ENCODE data around the gene S100A14.
A peak's percentile ranks its signal among the peaks of the same experiment; 100 is the strongest.

Gene S100A14

DNA sequence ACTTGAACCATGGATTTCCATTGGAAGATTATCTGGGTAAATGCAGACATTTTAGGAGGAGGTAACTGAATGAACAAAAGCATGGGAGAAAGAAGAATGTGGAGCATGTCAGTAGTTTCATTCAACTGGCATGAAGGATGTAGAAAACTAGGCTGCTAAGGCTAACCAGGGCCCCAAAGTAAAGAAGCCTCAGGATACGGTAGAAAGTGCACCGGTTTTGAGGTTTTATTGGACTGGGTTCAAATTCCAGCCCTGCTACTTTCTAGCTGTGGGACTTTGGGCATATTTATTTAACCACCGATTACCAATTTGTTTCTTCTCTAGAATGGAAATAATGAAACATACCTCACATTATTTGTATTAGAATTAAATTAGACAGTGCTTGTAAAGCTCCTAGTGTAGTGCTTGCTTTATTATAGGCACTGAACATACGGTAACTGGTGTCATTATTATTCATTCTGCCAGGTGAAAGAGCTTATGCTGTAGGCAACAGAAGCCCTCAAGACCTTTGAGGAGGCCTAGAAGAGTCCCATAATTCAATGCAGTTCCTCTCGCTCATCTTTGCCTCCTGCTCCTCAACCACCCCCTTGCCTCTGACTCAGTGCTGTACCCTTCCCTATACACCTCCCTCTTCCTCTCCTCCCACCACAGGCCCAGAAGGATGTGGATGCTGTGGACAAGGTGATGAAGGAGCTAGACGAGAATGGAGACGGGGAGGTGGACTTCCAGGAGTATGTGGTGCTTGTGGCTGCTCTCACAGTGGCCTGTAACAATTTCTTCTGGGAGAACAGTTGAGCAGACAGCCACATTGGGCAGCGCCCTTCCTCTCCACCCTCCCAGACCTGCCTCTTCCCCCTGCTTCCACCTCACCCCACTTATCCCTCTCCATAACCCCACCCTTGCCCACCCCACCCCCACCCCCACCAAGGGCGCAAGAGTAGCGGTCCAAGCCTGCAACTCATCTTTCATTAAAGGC, 15.2 kb upstream of the S100A14 start:
- H3K27ac ChIP-seq, result peak overlapping the region; percentile 79
- peaks cover 34% of the 10 kb centered on the region for H3K36me3 ChIP-seq
- DNase-seq, result no peak
- no peaks in the 10 kb centered on the region for H3K27me3 ChIP-seq (ENCODE audit: insufficient read depth, low read depth, severe bottlenecking)
- H3K4me3 ChIP-seq (ENCODE audit: low read depth, low read length), result no peak overlapping the region
- TF ChIP-seq, protein P1, sequence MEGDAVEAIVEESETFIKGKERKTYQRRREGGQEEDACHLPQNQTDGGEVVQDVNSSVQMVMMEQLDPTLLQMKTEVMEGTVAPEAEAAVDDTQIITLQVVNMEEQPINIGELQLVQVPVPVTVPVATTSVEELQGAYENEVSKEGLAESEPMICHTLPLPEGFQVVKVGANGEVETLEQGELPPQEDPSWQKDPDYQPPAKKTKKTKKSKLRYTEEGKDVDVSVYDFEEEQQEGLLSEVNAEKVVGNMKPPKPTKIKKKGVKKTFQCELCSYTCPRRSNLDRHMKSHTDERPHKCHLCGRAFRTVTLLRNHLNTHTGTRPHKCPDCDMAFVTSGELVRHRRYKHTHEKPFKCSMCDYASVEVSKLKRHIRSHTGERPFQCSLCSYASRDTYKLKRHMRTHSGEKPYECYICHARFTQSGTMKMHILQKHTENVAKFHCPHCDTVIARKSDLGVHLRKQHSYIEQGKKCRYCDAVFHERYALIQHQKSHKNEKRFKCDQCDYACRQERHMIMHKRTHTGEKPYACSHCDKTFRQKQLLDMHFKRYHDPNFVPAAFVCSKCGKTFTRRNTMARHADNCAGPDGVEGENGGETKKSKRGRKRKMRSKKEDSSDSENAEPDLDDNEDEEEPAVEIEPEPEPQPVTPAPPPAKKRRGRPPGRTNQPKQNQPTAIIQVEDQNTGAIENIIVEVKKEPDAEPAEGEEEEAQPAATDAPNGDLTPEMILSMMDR (IDR thresholded peaks at IDR 0.05; ENCODE audit: low read depth, low read length), result no peak
- H3K9me3 ChIP-seq (ENCODE audit: severe bottlenecking), result peaks cover 6% of the 10 kb centered on the region

DNA sequence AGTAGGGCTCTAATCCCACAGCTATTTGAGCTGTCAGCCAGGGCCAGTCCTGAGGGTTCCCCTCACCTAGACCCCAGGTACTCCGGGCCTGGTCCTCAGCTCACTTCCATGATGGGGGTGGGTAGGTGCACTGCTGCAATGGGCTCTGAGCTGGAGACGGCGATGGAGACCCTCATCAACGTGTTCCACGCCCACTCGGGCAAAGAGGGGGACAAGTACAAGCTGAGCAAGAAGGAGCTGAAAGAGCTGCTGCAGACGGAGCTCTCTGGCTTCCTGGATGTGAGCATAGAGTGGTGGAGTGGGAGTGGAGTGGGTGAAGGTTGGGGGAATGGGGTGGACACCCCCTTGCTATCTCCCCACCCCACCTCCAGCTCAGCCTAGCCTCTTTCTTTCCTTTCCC, 14.3 kb upstream of the S100A14 start:
- Histone ChIP-seq H3K27ac (peak overlapping the region; percentile 79), H3K4me3 (ENCODE audit: low read depth, low read length) (no peak overlapping the region), H3K36me3 (peaks cover 34% of the 10 kb centered on the region), H3K27me3 (ENCODE audit: insufficient read depth, low read depth, severe bottlenecking) (no peaks in the 10 kb centered on the region), H3K9me3 (ENCODE audit: severe bottlenecking) (peaks cover 6% of the 10 kb centered on the region)
- TF ChIP-seq, protein P1 (IDR thresholded peaks at IDR 0.05; ENCODE audit: low read depth, low read length), result no peak
- no peak for DNase-seq

DNA sequence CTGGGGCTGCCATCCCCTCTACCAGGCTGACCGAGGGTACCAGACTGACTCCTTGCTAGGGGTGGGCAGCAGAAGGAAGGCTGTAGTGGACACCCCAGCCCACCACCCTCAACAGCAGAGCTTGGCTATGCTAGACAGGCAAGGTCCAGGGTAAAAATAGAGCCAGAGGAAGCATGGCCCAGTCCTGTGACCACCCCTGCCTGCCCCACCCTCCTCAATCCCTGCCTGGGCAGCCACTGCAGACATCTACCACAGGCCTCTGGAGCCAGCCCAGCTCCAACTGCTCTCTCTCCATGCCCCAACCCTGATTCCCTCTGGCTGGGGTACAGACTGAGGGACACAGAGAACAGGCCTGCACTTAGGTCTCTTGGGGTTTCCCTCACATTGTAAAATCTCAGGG, 13.8 kb upstream of the S100A14 start:
- DNase-seq, result no peak
- Histone ChIP-seq H3K9me3 (ENCODE audit: severe bottlenecking) (peaks cover 6% of the 10 kb centered on the region), H3K36me3 (peaks cover 34% of the 10 kb centered on the region), H3K27me3 (ENCODE audit: insufficient read depth, low read depth, severe bottlenecking) (no peaks in the 10 kb centered on the region), H3K27ac (peak overlapping the region; percentile 79), H3K4me3 (ENCODE audit: low read depth, low read length) (no peak overlapping the region)
- TF ChIP-seq, protein P1 (IDR thresholded peaks at IDR 0.05; ENCODE audit: low read depth, low read length), result no peak

DNA sequence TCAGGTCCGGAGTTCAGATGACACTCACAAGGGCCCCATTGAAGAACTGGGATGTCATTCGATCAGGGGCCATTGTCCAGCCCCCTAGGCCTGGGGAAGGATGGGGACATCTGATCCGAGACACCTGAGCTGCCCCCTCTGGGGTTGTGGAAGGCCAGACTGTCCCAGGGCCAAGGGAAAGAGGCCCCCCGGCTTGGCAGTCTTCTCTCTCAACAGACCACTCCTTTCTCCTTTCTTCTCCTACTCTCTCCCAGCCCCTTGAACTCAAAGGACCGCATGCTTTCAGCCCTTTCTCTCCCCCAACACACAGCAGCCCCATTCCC, 13.2 kb upstream of the S100A14 start:
- peaks cover 6% of the 10 kb centered on the region for H3K9me3 ChIP-seq (ENCODE audit: severe bottlenecking)
- no peak for DNase-seq
- H3K27me3 ChIP-seq (ENCODE audit: insufficient read depth, low read depth, severe bottlenecking), result no peaks in the 10 kb centered on the region
- H3K4me3 ChIP-seq (ENCODE audit: low read depth, low read length), result no peak overlapping the region
- TF ChIP-seq, protein P1 (IDR thresholded peaks at IDR 0.05; ENCODE audit: low read depth, low read length), result no peak
- peaks cover 38% of the 10 kb centered on the region for H3K36me3 ChIP-seq
- H3K27ac ChIP-seq, result peak overlapping the region; percentile 79

DNA sequence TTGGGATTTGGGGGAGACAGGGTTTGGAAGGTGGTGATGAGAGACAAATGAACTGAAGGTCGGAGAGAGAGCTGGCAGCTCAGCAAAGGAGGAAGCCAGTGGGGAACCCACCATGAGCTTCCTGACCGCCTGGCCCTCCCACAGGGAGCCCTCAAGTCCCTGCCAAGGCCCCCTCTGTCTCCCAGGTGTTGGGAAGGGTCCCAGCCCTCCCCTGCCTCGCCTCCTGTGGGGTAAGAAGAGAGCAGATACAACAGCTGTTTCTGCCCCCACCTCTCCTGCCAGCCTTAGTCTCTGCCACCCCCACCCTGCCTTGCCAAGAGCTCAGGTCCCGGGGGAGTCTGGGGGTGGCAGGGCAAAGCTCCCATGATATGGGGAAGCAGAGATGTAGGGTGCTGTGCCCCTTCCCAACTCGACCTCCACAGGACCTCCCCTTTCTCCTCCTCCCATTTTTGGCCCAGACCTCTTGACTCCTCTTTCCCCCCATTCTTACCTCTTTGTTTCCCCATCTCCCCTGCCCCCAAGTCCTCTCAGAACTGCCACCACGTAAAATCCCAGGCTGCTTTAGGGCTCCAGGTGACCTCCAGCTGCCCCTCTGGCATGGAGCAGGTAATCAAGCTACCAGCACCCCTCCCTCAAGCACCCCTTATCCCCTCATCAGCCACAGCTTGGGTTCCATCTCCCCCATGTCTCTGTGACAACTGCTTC, 12.7 kb upstream of the S100A14 start:
- Histone ChIP-seq H3K27me3 (ENCODE audit: insufficient read depth, low read depth, severe bottlenecking) (no peaks in the 10 kb centered on the region), H3K9me3 (ENCODE audit: severe bottlenecking) (peaks cover 6% of the 10 kb centered on the region), H3K36me3 (peaks cover 40% of the 10 kb centered on the region), H3K27ac (peak overlapping the region; percentile 79), H3K4me3 (ENCODE audit: low read depth, low read length) (no peak overlapping the region)
- peak; percentile 31 for DNase-seq
- TF ChIP-seq, protein P1 (IDR thresholded peaks at IDR 0.05; ENCODE audit: low read depth, low read length), result no peak

Data from WERI-Rb-1 (cell line).